Measurements from ENCODE around the gene TSPAN10. TPM values are rescaled to one million over a fixed set of nuclear protein-coding genes. Genes with fewer than 3 reads are reported as not detected.

Gene TSPAN10
- total RNA-seq, 1 experiment from 2014 or later, result 1.2 TPM

- Mint-ChIP-seq H3K36me3 (ENCODE audit: insufficient read depth in 1 of 3, low read depth in 3 of 3) (peaks cover 33 to 72% (median 62%) of the 10 kb centered on the region in 3 experiments), H3K27me3 (ENCODE audit: low read depth) (no peaks in the 10 kb centered on the region), H3K27ac (no peak overlapping the region), H3K9me3 (no peaks in the 10 kb centered on the region), H3K4me1 (no peaks in the 10 kb centered on the region), H3K4me3 (no peak overlapping the region; a peak in 1 of 5 replicates)
- H2AFZ ChIP-seq (ENCODE audit: low read length), result no peak overlapping the region
- TF ChIP-seq, protein P1, sequence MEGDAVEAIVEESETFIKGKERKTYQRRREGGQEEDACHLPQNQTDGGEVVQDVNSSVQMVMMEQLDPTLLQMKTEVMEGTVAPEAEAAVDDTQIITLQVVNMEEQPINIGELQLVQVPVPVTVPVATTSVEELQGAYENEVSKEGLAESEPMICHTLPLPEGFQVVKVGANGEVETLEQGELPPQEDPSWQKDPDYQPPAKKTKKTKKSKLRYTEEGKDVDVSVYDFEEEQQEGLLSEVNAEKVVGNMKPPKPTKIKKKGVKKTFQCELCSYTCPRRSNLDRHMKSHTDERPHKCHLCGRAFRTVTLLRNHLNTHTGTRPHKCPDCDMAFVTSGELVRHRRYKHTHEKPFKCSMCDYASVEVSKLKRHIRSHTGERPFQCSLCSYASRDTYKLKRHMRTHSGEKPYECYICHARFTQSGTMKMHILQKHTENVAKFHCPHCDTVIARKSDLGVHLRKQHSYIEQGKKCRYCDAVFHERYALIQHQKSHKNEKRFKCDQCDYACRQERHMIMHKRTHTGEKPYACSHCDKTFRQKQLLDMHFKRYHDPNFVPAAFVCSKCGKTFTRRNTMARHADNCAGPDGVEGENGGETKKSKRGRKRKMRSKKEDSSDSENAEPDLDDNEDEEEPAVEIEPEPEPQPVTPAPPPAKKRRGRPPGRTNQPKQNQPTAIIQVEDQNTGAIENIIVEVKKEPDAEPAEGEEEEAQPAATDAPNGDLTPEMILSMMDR (conservative IDR thresholded peaks at IDR 0.05), result no peak
- no peaks in the 10 kb centered on the region for H3K4me1 ChIP-seq (ENCODE audit: insufficient read depth, low read length)
- H3K4ac ChIP-seq (ENCODE audit: low read depth, low read length), result no peak overlapping the region
- H3K79me2 ChIP-seq (ENCODE audit: insufficient read depth, low read length), result peaks cover 2% of the 10 kb centered on the region; the same call in 1 of the 2 replicates
- no peak overlapping the region for H2BK20ac ChIP-seq (ENCODE audit: low read depth, low read length, poor library complexity, severe bottlenecking)
- no peak overlapping the region for H2BK12ac ChIP-seq (ENCODE audit: insufficient read length, low read depth, low read length)
- no peak overlapping the region for H3K56ac ChIP-seq (ENCODE audit: insufficient read length, low read depth, low read length)
- no peak overlapping the region for H2AK5ac ChIP-seq (ENCODE audit: insufficient read length, low read length)
- H3K14ac ChIP-seq (ENCODE audit: insufficient read depth, low read length), result no peak overlapping the region
- H3K79me1 ChIP-seq (ENCODE audit: insufficient read depth, low read depth, low read length, poor library complexity, severe bottlenecking), result no peaks in the 10 kb centered on the region
- no peaks in the 10 kb centered on the region for H3K9me3 ChIP-seq (ENCODE audit: control insufficient read depth, low read depth, low read length)
- no peak overlapping the region for H4K8ac ChIP-seq (replicated peaks; ENCODE audit: insufficient read length, low read depth, low read length)
- no peaks in the 10 kb centered on the region for H4K20me1 ChIP-seq (ENCODE audit: control insufficient read depth, insufficient read depth, insufficient read length)
- H3K23ac ChIP-seq (ENCODE audit: insufficient read length, low read depth, low read length), result no peak overlapping the region
- H3T11ph ChIP-seq (ENCODE audit: low read length), result no peak overlapping the region
- H3K27me3 ChIP-seq (ENCODE audit: insufficient read depth, low read length), result no peaks in the 10 kb centered on the region
- no peak overlapping the region for H3K27ac ChIP-seq (ENCODE audit: insufficient read length, low read depth, low read length)
- H2BK5ac ChIP-seq (ENCODE audit: insufficient read length, low read length), result no peak overlapping the region
- no peak overlapping the region for H2BK120ac ChIP-seq (ENCODE audit: low read depth, low read length, poor library complexity, severe bottlenecking)
- DNase-seq, result no peak
- no peak overlapping the region for H3K9ac ChIP-seq (ENCODE audit: extremely low read depth, insufficient read length, low read length)
- H4K5ac ChIP-seq (ENCODE audit: insufficient read length, low read depth, low read length), result no peak overlapping the region
- no peak overlapping the region for H3K4me2 ChIP-seq (ENCODE audit: insufficient read depth, insufficient read length, low read length)
- WGBS (ENCODE audit: extremely low coverage, insufficient read length, low lambda C conversion rate), result no CpG with 5 or more reads among the region's 20 CpGs
- H3K18ac ChIP-seq (ENCODE audit: insufficient read length, low read depth, low read length), result no peak overlapping the region
- no peaks in the 10 kb centered on the region for H3K23me2 ChIP-seq (ENCODE audit: insufficient read length, low read depth, low read length, poor library complexity, severe bottlenecking)
- no peak overlapping the region for H2BK15ac ChIP-seq (ENCODE audit: low read depth, low read length)
- H4K91ac ChIP-seq (ENCODE audit: insufficient read length, low read depth, low read length), result no peak overlapping the region
Observed at GRCh38 chr17:81691608-81692007, 54.6 kb downstream of the TSPAN10 start.

Measured in H9 (cell line).